ACC112 (cell line): ENCODE measurements around the gene AGAP9.
"Not testable (repeated sequence)": the region's sequence is repeated elsewhere in the genome, so short reads cannot be mapped to it uniquely, and the experiment has no call there.

Source experiments
- H2AFZ ChIP-seq: fragments of 200-600 bp; sonication (generic); one replicate; pipeline ENCODE4 v1.6.0; 2017; ENCODE audit warnings: antibody characterized with exemption, low read length; ENCODE audit not compliant: unreplicated experiment
- H3K27ac ChIP-seq: fragments of 200-600 bp; sonication (generic); 2 replicates; pipeline ENCODE4 v1.5.1; 2014; ENCODE audit warnings: low read depth, mild to moderate bottlenecking, antibody characterized with exemption, low read length, moderate library complexity
- H3K27me3 ChIP-seq: fragments of 200-600 bp; sonication (generic); 2 replicates; pipeline ENCODE4 v1.6.1; 2014; ENCODE audit warnings: mild to moderate bottlenecking, antibody characterized with exemption, low read length, moderate library complexity, mixed read lengths; ENCODE audit not compliant: insufficient read depth
- H3K36me3 ChIP-seq: fragments of 200-600 bp; sonication (generic); 2 replicates; pipeline ENCODE4 v1.6.1; 2016; ENCODE audit warnings: mild to moderate bottlenecking, antibody characterized with exemption, low read length, moderate library complexity, mixed read lengths; ENCODE audit not compliant: insufficient read depth
- H3K4me1 ChIP-seq: fragments of 200-600 bp; sonication (generic); one replicate; pipeline ENCODE4 v1.6.1; 2016; ENCODE audit warnings: low read length, mixed read lengths; ENCODE audit not compliant: insufficient read depth, unreplicated experiment, control insufficient read depth
- H3K4me3 ChIP-seq: fragments of 200-600 bp; sonication (generic); 2 replicates; pipeline ENCODE4 v1.5.1; 2014; ENCODE audit warnings: mild to moderate bottlenecking, low read depth, low read length
- H3K79me2 ChIP-seq: fragments of 200-600 bp; sonication (generic); one replicate; pipeline ENCODE4 v1.6.0; 2016; ENCODE audit warnings: low read length; ENCODE audit not compliant: control insufficient read depth, unreplicated experiment, insufficient read depth

AGAP9 gene

DNA sequence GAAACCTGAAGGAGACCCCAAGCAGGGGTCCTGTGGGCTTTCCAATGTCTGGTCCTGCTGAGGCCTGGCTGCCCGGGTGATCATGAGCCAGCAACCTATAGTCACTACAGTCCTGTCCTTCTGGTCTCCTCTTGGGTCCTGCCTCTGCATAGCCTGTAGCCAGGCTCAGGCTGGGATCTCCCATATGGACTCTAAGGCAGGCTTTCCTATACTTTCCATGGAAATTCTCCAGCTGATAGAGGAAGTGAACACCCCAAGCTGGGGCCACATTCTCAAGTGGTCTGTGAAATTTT lies 66.0 kb downstream of the AGAP9 start:
- no peak overlapping the region for H2AFZ ChIP-seq
- H3K27ac ChIP-seq, result no peak overlapping the region
- no peaks in the 10 kb centered on the region for H3K36me3 ChIP-seq
- peaks cover 14% of the 10 kb centered on the region for H3K4me1 ChIP-seq
- no peaks in the 10 kb centered on the region for H3K27me3 ChIP-seq
- no peak overlapping the region for H3K4me3 ChIP-seq
- no peaks in the 10 kb centered on the region for H3K79me2 ChIP-seq

DNA sequence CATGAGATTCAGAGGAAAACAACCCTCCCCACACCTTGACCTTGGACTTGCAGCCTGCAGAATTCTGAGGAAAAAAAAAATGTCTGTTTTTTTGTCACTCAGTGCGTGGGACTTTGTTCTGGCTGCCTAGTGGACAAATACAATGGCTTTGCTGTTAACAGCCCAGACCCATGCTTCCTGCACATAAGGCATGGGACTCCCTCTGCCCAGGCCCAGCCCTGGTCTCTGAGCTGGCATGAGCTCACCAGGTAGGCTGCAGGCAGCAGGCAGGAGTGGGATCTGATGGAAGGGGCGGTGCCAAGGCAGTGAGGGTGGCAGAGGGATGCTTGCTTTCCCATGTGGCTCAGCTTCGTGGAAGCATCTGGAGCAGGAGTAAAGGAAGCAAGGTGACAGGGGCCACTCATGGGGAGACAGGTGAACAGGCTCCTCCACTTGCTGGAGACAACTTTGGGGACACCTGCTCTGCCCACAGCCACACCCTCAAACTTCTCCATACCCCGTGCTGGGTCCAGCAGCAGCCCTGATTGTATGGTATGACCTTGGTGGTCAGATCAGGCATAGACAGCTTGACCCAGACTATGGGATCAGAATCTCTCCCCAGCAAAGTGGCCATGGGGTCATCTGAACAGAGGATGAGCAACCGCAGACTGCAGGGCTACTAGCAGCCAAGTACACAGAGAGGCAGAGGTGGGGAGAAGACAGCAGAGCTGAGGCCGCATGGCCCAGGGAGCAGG lies 66.5 kb downstream of the AGAP9 start:
- Histone ChIP-seq H3K36me3 (no peaks in the 10 kb centered on the region), H3K27ac (no peak overlapping the region), H2AFZ (no peak overlapping the region), H3K27me3 (no peaks in the 10 kb centered on the region), H3K4me3 (no peak overlapping the region), H3K79me2 (no peaks in the 10 kb centered on the region), H3K4me1 (peaks cover 14% of the 10 kb centered on the region)

GRCh38 chr10:47456079-47456785 lies 67.2 kb downstream of the AGAP9 start:
- H3K4me1 ChIP-seq, result peaks cover 14% of the 10 kb centered on the region
- H2AFZ ChIP-seq, result no peak overlapping the region
- H3K27ac ChIP-seq, result no peak overlapping the region

DNA sequence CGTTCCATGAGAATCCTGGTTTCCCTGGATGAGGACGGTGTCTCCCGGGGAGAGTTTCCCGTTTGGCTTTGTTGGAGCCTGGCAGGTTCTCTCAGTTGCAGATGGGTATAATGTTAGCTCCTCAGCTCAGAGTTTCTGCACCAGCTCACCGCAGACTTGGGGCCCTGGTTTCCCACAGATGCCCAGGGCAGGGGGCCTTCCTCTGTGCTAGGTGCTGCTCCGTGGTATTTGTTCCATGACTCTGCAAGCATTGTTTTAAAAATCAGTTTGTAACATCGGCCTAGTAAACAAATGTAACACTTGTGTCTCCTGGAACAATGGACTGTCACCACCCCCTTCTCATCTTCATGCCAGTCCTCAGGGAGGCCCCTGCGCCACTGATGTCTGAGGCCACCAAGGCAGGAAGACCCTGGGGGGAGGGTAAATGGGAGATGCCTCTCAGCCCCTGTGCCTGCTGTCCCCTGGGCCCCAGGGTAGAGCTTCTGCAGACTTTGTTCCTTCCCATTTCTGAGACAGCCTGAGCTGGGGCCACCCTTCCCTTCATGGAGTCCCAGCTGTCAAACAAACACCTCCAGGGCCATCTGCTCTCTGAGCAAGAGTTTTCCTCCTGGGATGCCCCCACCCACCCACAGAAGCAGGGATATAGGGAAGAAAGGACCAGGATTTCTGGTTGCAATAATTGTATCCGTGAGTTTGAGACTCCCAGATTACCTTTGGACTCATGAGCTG lies 67.9 kb downstream of the AGAP9 start:
- not testable (repeated sequence) for H3K79me2 ChIP-seq, H3K4me3 ChIP-seq, H2AFZ ChIP-seq, H3K27me3 ChIP-seq, H3K36me3 ChIP-seq, H3K27ac ChIP-seq
- peaks cover 12% of the 10 kb centered on the region for H3K4me1 ChIP-seq

More at GRCh38 chr10:47456079-47456785, 67.2 kb downstream of the AGAP9 start:
- H3K36me3 ChIP-seq, result no peaks in the 10 kb centered on the region
- no peaks in the 10 kb centered on the region for H3K79me2 ChIP-seq
- no peak overlapping the region for H3K4me3 ChIP-seq
- H3K27me3 ChIP-seq, result no peaks in the 10 kb centered on the region

- no peaks in the 10 kb centered on the region for H3K36me3 ChIP-seq
- H3K27me3 ChIP-seq, result no peaks in the 10 kb centered on the region
- H3K4me1 ChIP-seq, result peaks cover 12% of the 10 kb centered on the region
- no peak overlapping the region for H3K4me3 ChIP-seq
- no peaks in the 10 kb centered on the region for H3K79me2 ChIP-seq
- H2AFZ ChIP-seq, result no peak overlapping the region
- no peak overlapping the region for H3K27ac ChIP-seq
Observed at GRCh38 chr10:47454780-47455058, 68.7 kb downstream of the AGAP9 start.

GRCh38 chr10:47454008-47454779 lies 69.2 kb downstream of the AGAP9 start:
- H3K27ac ChIP-seq, result no peak overlapping the region
- H3K4me1 ChIP-seq, result peaks cover 12% of the 10 kb centered on the region
- H3K36me3 ChIP-seq, result no peaks in the 10 kb centered on the region
- no peak overlapping the region for H3K4me3 ChIP-seq
- H3K27me3 ChIP-seq, result no peaks in the 10 kb centered on the region
- no peak overlapping the region for H2AFZ ChIP-seq
- no peaks in the 10 kb centered on the region for H3K79me2 ChIP-seq

DNA sequence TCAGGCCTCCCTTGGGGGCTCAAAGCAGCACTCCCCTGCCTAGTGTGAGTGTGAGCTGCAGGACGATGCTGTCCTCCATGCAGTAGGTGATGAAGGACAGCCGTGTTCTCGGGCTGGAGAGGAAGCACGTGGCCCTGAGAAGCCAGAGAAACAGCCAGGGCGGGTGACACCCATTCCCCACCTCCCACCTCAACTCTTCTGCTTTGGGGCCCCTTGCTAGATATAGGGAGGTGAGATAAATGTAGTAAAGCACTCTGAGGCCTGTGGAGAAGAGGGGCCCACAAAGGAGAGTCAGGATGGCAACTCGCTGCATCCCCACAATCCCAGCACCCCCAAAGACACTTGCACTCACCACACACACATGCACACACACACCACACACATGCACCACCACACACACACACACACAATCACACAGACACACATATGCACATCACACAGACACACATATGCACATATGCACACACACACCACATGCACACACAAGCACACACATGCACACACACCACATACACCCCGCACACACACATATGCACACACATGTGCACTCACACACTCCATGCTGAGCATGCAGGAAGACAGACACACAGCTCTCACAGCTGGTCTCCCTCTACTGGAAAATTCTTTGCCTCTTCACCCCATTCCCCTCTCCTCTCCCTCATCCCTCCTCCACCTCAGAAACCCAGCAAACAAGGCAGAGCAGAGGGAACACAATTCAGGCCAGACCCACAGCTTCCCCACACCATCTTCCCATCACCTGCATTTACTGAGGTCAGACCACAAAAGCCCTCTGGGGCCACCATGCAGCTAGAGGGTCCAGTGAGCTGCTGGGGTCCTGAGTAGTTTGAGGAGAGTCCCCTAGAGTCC lies 70.1 kb downstream of the AGAP9 start:
- Histone ChIP-seq H3K36me3 (no peaks in the 10 kb centered on the region), H3K4me3 (no peak overlapping the region), H3K79me2 (no peaks in the 10 kb centered on the region), H3K27me3 (no peaks in the 10 kb centered on the region), H2AFZ (no peak overlapping the region), H3K27ac (no peak overlapping the region), H3K4me1 (peaks cover 5% of the 10 kb centered on the region)

DNA sequence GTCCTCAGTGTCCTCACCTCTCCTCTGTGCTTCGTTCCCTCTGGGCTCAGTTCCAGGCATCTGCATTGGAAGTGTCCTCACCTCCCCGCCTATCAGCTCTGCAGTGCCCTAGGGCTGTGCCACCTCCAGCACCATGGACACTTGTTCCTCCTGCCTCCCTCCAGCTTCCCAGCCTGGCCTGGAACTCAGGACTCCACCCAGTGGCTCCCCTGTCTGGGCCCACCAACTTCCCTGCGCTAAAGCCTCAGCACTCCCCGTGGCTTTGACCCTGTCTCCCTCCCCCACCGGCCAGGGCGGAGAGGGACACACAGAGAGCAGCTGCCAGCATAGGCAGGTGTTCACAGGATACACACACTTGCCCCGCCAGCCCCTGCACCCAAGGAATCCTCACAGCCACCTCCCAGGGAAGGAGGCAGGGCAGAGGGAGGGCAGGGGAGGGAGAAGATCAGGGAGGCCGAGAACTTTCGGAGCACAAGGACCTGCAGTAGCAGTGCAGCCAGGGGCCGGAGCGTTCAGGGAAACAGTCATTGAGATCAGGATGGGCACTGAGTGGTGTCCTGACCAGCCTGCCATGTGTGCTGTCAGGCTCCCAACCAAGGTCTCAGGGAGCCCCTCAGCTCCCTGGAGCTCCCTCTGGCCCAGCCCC lies 70.8 kb downstream of the AGAP9 start:
- no peaks in the 10 kb centered on the region for H3K36me3 ChIP-seq
- H3K4me3 ChIP-seq, result no peak overlapping the region
- H3K27ac ChIP-seq, result no peak overlapping the region
- no peaks in the 10 kb centered on the region for H3K27me3 ChIP-seq
- H2AFZ ChIP-seq, result no peak overlapping the region
- H3K4me1 ChIP-seq, result no peaks in the 10 kb centered on the region
- no peaks in the 10 kb centered on the region for H3K79me2 ChIP-seq

DNA sequence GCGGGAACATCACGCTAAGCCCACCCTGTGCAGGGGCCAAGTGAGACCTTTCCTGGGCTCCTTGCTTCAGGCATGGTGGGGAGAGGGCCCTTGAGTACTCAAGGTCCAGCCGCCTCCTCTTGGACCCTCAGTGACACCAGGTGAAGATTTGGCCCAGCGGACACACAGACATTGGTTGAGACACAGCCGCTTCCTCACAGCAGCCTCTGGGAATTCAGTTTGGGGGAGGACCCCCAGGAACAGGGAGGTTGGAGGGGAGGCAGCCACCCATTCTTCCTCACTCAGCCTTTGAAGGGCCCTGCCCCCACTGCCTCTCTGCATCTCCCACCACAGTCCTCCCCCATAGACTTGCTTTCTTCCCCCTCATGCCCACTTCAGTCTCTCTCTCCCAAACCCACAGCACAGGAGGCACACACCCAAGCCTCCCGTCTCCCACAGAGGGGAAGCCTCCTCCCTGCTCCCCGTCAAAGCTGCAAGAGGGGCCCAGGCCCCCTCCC lies 71.4 kb downstream of the AGAP9 start:
- no peaks in the 10 kb centered on the region for H3K36me3 ChIP-seq
- H3K79me2 ChIP-seq, result no peaks in the 10 kb centered on the region
- no peak overlapping the region for H2AFZ ChIP-seq
- no peaks in the 10 kb centered on the region for H3K27me3 ChIP-seq
- no peak overlapping the region for H3K27ac ChIP-seq
- H3K4me1 ChIP-seq, result no peaks in the 10 kb centered on the region
- H3K4me3 ChIP-seq, result no peak overlapping the region
